ENCODE measurements around the gene FHOD3.
"Not testable (repeated sequence)": the region's sequence is repeated elsewhere in the genome, so short reads cannot be mapped to it uniquely, and the experiment has no call there.

FHOD3 gene

GRCh38 chr18:36451454-36452251, 154.1 kb downstream of the FHOD3 start:
- no peak for DNase-seq

GRCh38 chr18:36454245-36454644, 156.7 kb downstream of the FHOD3 start:
- DNase-seq = no peak

GRCh38 chr18:36454848-36455458, 157.4 kb downstream of the FHOD3 start:
- DNase-seq = no peak

GRCh38 chr18:36455931-36456330, 158.4 kb downstream of the FHOD3 start:
- no peak for DNase-seq

GRCh38 chr18:36456622-36457021, 159.1 kb downstream of the FHOD3 start:
- DNase-seq = no peak

- DNase-seq = no peak
Observed at GRCh38 chr18:36457683-36458082, 160.2 kb downstream of the FHOD3 start.

- no peak for DNase-seq
Observed at GRCh38 chr18:36458306-36458705, 160.8 kb downstream of the FHOD3 start.

GRCh38 chr18:36459203-36459602, 161.7 kb downstream of the FHOD3 start:
- no peak for DNase-seq

GRCh38 chr18:36459786-36460185, 162.3 kb downstream of the FHOD3 start:
- no peak for DNase-seq

- DNase-seq = no peak
Observed at GRCh38 chr18:36460324-36460850, 162.9 kb downstream of the FHOD3 start.

- no peak for DNase-seq
Observed at GRCh38 chr18:36460854-36461253, 163.3 kb downstream of the FHOD3 start.

- DNase-seq = no peak
Observed at GRCh38 chr18:36461551-36461987, 164.1 kb downstream of the FHOD3 start.

- not testable (repeated sequence) for DNase-seq
Observed at GRCh38 chr18:36463516-36463915, 166.0 kb downstream of the FHOD3 start.

- no peak for DNase-seq
Observed at GRCh38 chr18:36464126-36464651, 166.7 kb downstream of the FHOD3 start.

GRCh38 chr18:36465276-36465675, 167.8 kb downstream of the FHOD3 start:
- DNase-seq = no peak

- no peak for DNase-seq
Observed at GRCh38 chr18:36465970-36466369, 168.5 kb downstream of the FHOD3 start.

GRCh38 chr18:36467614-36468013, 170.1 kb downstream of the FHOD3 start:
- DNase-seq = no peak

GRCh38 chr18:36468161-36468560, 170.6 kb downstream of the FHOD3 start:
- no peak for DNase-seq

- DNase-seq = no peak
Observed at GRCh38 chr18:36469461-36469860, 171.9 kb downstream of the FHOD3 start.

GRCh38 chr18:36470896-36471295, 173.4 kb downstream of the FHOD3 start:
- no peak for DNase-seq

- no peak for DNase-seq
Observed at GRCh38 chr18:36471393-36471792, 173.9 kb downstream of the FHOD3 start.

- no peak for DNase-seq
Observed at GRCh38 chr18:36476433-36476832, 178.9 kb downstream of the FHOD3 start.

- DNase-seq = no peak
Observed at GRCh38 chr18:36477776-36478175, 180.3 kb downstream of the FHOD3 start.

- no peak for DNase-seq
Observed at GRCh38 chr18:36481201-36481657, 183.7 kb downstream of the FHOD3 start.

Measured in fibroblast of skin of abdomen (primary cell).